Stimulated activated CD4-positive, alpha-beta T cell treated with anti-CD3 and anti-CD28 coated beads, TNF-alpha, amount 100 ng/mL, for 1 hour (primary cell): ENCODE results near the gene PDZD8.

Experiments
- DNase-seq, 3 donors: peaks; one replicate each; pipeline ENCODE4 v3.0.0-alpha.2; 2020; ENCODE audit warnings: low read depth in 3 of 3, low spot score in 1 of 3

The PDZD8 gene

GRCh38 chr10:117375360-117376178 lies at the start of gene PDZD8:
Gene PDZD8 (minus strand): TSS chr10:117375440. CDS start chr10:117375227, 213 bp downstream.
- DNase-seq: peak; percentile 60 to 93 (median 77)

GRCh38 chr10:117424171-117424570 lies 48.9 kb upstream of the PDZD8 start:
- no peak for DNase-seq

GRCh38 chr10:117421985-117422384 lies 46.7 kb upstream of the PDZD8 start:
- no peak for DNase-seq

DNA sequence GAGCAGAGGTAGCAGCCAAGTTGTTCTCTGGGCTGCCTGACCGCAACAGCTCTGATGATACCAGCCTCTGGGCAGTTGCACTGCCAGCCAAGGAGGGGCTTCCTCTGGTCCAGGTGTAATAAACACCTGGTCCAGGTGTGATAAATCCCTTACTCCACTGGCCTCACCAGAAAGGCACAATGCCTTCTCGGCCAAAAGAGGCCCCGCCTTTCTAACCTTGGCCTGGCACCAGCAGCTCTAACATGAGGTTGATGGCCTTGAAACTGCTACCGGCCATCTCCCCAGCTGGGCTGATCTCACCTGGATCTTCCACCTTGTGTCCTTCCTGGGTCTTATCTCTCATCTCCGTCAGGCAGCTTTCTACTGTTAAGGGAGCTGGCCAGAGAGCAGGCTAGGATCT lies 45.5 kb upstream of the PDZD8 start:
- DNase-seq: no peak

DNA sequence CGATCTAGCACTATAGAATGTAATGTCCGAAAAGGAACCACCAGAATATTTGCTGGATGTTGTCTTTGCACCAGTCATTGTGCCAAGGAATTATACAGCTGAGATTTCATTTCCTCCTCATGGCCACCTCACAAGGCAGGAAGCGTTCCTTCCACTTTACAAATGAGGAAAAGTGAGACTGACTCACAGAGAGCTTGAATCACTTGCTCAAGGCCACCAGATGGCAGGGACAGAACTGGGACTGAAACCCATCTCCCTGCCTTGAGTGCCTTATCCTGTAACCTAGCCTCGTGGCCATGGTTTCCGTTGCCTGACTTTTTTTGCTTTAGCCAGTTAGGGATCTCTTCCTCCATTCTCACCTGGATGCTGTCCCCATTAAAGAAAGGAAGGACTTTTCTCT lies 44.7 kb upstream of the PDZD8 start:
- DNase-seq: no peak

GRCh38 chr10:117419159-117419558 lies 43.9 kb upstream of the PDZD8 start:
- DNase-seq: no peak

DNA sequence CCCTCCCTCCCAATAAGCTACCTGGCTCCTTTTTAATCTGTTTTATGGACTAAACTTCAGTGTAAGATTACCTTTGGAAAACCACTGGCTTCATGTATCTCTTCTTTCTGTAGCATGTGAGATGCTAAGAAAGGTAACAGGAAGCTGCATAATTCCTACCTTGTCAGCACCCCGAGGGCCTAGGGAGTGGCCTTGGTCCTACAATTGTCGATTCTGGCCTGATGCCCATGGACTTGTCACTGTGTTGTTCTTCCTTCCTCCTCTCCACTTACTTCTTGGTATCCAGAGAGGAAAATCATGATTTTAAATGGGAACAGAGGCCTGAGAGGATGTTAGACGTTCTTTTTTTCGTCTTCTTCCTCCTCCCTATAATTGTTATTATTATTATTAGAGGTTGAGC lies 42.9 kb upstream of the PDZD8 start:
- no peak for DNase-seq

DNA sequence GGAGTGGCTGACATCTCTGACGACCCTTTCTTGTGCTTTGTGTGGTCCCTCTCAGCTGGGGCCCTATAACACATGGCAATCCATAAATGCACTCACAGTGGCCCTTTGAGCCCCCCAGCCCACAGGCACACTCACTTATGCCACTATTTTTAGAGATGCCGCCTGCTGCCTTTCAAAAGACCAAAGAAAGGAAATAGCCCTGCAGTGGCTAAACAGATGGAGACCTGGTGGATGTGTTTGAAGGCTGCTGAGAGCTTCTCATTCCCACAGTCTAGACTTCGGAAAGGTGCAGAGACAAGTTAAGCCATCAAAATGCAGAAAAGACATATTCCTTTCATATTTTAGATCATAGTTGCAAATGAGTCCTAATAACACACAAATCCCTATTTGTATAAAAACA lies 42.0 kb upstream of the PDZD8 start:
- no peak for DNase-seq

DNA sequence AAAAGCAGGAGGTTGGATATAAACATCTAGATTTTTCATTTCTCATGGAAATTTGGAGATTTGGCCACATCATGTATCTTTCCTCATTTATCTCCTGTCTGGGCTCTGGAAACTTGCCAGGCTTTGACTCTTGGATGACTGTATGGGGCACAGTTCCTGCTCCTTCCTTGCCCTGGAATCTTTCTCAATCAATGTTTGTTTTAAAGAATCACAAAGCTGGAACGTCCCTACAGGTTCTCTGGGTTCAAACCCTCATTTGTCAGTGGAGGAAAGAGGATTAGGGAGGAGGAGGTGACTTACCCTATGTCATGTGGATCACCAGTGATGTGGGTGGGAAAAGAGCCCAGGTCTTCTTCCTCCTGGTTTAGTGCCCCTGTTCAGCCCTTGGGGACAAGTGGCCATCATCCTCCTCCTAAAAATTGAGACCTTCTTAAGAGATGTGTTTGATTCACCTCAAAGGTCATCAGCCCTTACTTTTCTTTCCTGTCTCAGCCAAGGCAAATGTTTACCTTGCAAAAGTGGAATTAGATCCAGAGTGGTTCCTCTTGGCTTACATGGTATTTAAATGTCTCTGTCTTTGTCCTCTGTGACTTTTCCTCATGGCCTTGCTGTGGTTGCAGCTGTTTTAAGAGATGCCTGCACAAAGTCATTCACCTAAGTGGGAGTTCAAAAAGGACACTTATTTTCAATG lies 38.8 kb upstream of the PDZD8 start:
- no peak for DNase-seq

- no peak for DNase-seq
Measured at GRCh38 chr10:117412469-117413010, 37.3 kb upstream of the PDZD8 start.

DNA sequence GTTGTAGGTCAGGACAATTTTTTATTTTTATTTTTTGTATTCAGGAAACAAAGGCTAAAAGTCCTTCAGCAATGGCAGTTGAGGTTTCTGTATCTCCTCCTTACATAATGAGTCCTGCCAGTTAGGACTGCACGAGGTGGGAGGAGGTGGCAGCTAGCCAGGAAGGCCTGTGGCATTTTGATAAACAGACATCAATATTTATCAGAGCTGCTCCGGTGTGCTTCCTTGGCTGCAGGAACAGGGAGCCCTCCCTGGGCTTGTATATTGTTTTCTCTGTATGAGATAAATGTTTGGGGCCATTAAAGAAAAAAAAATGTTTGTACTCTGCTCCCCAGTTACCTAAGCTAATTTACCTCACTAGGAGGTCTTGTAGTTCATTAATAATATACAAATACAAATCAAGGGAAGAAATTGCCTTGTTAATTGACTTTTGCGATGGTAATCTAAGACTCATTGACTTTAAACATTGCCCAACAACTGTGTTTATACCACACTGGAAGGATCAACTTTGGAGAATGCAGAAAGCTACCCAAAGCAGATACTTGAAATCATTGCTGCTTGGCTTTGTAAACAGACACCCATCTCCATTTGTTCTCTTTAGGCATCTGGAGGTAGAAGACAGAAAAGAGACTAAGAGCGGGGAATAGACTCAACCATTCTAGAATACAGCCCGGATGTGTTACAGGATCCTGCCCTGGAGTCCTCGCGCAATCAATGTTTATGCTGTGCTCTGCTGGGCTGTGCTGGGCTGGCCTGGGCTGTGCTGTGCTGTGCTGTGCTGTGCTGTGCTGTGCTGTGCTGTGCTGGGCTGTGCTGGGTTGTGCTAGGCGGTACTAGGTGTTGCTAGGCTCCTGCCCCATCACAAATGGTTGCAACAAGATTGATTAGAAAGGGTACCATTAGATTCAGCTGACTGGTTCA lies 36.5 kb upstream of the PDZD8 start:
- no peak for DNase-seq

DNA sequence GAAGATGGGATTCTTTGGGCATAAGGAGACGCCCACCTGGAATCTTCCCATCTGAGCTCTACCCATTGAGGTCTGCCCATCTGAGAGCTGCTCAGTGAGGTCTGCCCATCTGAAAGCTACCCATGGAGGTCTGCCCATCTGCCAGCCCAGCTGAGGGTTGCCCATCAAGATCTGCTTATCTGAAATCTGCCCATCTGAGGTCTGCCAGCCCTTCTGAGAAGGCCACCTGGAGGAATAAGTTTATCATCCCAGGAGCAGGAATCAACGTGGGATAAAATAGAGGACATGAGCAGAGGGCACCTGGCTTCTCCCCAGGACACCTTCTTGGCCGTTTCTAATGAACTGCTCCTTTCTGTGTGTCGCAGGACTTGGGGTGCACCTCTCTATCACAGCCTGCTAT lies 35.3 kb upstream of the PDZD8 start:
- DNase-seq: no peak

- DNase-seq: no peak
Measured at GRCh38 chr10:117409549-117410305, 34.5 kb upstream of the PDZD8 start.

DNA sequence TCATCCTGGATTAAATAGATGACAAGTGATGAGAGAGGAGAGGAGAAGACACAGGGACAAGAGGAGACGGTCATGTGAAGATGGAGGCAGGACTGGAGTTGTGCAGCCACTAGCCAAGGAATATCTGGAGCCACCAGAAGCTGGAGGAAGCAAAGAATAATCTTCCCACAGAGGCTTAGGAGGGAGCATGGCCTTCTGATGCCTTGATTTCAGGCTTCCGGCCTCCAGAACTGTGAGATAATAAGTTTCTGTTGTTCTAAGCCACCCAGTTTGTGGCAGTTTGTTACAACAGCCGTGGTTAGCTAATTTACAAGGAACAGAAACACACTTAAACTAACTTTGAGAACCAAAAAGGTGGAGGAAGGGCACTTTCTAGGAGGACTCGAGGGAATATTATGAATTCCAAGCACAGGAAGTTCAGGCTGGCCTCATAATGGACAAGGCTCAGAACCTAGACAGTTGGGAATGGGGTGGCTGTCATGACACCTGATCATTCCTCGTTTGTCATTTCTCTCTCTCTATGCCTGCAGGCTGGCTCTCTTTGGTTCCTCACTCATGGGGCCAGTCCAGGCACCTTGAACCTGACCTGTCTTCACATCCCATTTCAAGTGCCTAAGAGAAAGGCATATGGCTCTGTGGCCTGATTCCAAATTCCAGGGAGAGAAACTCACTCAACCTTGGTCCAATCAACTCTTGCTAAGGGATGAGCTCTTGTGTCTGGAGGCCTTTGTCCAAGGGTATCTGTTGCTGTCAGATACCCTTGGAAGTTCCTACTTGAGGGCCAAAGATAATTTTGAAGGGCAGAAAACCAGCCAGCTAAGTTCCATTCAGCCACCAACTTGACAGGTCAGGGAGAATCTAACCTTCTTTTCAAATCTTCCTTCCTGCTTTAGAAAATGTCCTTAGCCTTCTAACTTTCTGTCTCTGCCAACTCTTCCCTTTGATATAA lies 33.5 kb upstream of the PDZD8 start:
- no peak for DNase-seq

GRCh38 chr10:117405730-117406129 lies 30.5 kb upstream of the PDZD8 start:
- DNase-seq: no peak

- DNase-seq: no peak
Measured at GRCh38 chr10:117400329-117400728, 25.1 kb upstream of the PDZD8 start.

DNA sequence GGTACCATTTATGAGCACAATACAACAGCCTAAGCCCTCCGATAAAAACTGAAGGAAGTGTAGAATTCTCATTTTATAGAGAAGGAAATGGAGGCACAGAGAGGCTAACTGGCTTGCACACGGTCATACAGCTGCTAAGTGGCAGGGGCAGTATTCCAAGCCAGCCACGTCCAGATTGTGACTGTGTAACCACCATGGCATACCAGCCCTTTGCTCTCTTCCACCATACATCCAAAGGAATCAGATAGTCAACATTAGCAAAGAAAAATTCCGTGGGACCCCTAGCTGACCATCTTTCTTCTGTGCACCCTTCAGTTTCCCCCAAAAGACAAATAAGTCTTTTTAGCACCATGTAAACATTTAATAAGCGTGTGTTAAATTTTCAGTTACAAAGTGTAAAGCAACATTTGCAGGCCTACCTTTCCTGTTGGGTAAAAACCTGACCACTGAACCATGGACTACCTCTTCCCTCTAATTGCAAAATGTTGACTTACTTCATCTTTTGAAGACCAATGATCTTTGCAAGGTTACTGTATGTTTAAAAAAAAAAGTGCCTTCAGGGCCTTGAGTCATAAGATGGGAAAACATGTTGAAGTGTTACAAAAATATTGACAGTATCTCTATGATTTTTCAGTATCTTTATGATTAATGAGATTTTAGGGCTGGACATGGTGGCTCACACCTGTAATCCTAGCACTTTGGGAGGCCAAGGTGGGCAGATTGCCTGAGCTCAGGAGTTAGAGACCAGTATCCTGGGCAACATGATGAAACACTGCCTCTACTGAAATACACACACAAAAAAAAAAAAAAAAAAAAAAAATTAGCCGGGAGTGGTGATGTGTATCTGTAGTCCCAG lies 24.3 kb upstream of the PDZD8 start:
- no peak for DNase-seq

DNA sequence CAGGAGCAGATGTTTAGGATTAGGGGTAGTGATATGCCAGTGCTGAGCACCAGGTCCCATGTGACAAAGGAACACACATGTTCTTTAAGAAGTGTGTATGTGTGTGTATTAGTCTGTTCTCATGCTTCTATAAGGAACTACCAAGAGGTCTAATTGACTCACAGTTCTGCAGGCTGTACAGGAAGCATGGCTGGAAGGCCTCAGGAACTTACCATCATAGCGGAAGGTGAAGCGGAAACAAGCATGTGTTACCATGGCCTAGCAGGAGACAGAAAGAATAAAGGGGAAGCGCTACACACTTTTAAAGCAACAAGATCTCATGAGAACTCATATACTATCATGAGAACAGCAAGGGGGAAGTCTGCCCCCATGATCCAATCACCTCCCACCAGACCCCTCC lies 22.8 kb upstream of the PDZD8 start:
- DNase-seq: no peak
